HL-60 (cell line): Measurements from ENCODE around the gene GLIPR1L2.

Source experiments
- DNase-seq, 2 experiments: peaks; one replicate each; pipeline ENCODE4 v3.0.0-alpha.2; 2010 to 2020; ENCODE audit warnings: low read depth in 1 of 2, low spot score in 1 of 2
- H3K27ac ChIP-seq: fragments of 250-450 bp; sonication (Bioruptor Pico); replicated peaks from 2 replicates; pipeline ENCODE4 v1.5.1; 2020; ENCODE audit warnings: mild to moderate bottlenecking, moderate library complexity
- H3K27me3 ChIP-seq: fragments of 250-450 bp; sonication (Bioruptor Pico); 2 replicates; pipeline ENCODE4 v1.5.1; 2021; ENCODE audit warnings: mild to moderate bottlenecking, moderate library complexity; ENCODE audit not compliant: insufficient read depth, poor library complexity, severe bottlenecking
- H3K4me3 ChIP-seq: replicated peaks from 2 replicates; pipeline ENCODE4 v1.5.1; 2011; ENCODE audit warnings: mild to moderate bottlenecking, control low read depth, low read length; ENCODE audit not compliant: insufficient read depth
- GABPA ChIP-seq: IDR thresholded peaks from 2 replicates; pipeline ENCODE4 v1.6.1; 2012; ENCODE audit warnings: low read depth
- POLR2AphosphoS5 ChIP-seq: IDR thresholded peaks from 2 replicates; pipeline ENCODE4 v1.6.1; 2012; ENCODE audit warnings: low read depth
- SPI1 ChIP-seq: IDR thresholded peaks from 2 replicates; pipeline ENCODE4 v1.6.1; 2012; ENCODE audit warnings: low read depth, mild to moderate bottlenecking, borderline replicate concordance
- TF ChIP-seq, protein P1 (sequence below): IDR thresholded peaks from one replicate; pipeline ENCODE4 v1.5.1; 2011; ENCODE audit warnings: low read length, control low read depth, inconsistent platforms; ENCODE audit not compliant: insufficient read depth
- TF ChIP-seq, protein P2 (sequence below): IDR thresholded peaks from 2 replicates; pipeline ENCODE4 v1.6.1; 2012; ENCODE audit warnings: low read depth; ENCODE audit not compliant: insufficient replicate concordance

GLIPR1L2 gene

DNA sequence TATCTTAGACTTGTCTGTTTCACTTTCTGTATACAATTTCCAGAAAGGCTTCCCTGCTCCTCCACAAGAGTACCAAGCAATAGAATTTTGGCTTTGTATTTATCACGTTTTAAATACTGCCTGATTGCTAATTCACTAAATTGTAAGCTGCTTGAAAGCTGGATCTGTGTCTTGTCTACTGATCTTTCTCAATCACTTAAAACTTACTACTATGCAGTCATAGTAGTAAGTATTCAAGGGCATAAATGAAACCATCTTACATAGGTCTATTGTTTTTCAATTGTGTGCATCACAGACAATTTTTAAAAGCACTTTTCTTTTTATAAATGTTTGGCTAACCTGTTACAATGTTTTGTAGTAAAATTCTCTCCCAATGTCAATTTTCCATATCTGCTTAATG is 1.2 kb upstream of the GLIPR1L2 start:
- no peak for DNase-seq
- TF ChIP-seq GABPA, result no peak
- no peak for TF ChIP-seq POLR2AphosphoS5
- TF ChIP-seq, protein P1, sequence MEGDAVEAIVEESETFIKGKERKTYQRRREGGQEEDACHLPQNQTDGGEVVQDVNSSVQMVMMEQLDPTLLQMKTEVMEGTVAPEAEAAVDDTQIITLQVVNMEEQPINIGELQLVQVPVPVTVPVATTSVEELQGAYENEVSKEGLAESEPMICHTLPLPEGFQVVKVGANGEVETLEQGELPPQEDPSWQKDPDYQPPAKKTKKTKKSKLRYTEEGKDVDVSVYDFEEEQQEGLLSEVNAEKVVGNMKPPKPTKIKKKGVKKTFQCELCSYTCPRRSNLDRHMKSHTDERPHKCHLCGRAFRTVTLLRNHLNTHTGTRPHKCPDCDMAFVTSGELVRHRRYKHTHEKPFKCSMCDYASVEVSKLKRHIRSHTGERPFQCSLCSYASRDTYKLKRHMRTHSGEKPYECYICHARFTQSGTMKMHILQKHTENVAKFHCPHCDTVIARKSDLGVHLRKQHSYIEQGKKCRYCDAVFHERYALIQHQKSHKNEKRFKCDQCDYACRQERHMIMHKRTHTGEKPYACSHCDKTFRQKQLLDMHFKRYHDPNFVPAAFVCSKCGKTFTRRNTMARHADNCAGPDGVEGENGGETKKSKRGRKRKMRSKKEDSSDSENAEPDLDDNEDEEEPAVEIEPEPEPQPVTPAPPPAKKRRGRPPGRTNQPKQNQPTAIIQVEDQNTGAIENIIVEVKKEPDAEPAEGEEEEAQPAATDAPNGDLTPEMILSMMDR, result no peak
- H3K27ac ChIP-seq, result no peak overlapping the region
- no peaks in the 10 kb centered on the region for H3K27me3 ChIP-seq
- H3K4me3 ChIP-seq, result no peak overlapping the region

DNA sequence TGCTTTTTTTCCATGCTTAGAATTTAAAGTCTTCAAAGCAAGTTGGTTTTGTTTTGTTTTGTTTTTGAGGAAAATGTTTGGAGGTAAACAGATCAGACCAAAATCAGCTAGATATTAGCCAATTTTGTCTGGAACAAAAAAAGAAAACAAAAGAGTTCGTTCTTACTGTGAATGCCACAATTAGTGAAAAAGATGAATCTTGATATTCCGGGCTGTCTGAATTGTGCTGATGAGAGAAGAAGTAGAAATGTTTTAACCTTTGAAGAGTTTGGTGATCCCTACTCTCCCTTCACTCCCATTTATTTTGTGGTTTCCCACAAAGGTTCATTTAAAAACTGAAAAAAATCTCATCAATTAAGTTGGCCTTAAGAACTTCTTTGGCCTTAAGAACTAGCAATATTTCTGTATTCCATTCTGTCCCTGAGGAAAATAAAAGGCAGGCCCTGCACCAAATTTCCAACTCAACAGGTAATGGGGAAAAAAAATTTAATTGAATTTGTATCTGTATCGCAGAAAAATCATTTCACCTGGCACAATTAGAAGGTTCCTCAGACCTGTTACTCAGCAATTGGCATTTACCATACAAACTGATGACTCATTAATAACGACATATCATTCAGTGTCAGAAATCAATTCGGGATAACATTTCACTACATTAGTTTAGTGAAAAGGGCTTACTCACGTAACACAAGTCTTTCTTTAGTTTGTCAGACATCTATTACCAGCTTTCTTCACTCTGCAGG is 562 bp upstream of the GLIPR1L2 start:
- Histone ChIP-seq H3K27ac (no peak overlapping the region), H3K27me3 (no peaks in the 10 kb centered on the region), H3K4me3 (peak overlapping the region; percentile 54)
- no peak for DNase-seq
- no peak for TF ChIP-seq POLR2AphosphoS5
- TF ChIP-seq, protein P1, result no peak
- TF ChIP-seq GABPA, result no peak
- no peak for TF ChIP-seq SPI1
- TF ChIP-seq, protein P2, sequence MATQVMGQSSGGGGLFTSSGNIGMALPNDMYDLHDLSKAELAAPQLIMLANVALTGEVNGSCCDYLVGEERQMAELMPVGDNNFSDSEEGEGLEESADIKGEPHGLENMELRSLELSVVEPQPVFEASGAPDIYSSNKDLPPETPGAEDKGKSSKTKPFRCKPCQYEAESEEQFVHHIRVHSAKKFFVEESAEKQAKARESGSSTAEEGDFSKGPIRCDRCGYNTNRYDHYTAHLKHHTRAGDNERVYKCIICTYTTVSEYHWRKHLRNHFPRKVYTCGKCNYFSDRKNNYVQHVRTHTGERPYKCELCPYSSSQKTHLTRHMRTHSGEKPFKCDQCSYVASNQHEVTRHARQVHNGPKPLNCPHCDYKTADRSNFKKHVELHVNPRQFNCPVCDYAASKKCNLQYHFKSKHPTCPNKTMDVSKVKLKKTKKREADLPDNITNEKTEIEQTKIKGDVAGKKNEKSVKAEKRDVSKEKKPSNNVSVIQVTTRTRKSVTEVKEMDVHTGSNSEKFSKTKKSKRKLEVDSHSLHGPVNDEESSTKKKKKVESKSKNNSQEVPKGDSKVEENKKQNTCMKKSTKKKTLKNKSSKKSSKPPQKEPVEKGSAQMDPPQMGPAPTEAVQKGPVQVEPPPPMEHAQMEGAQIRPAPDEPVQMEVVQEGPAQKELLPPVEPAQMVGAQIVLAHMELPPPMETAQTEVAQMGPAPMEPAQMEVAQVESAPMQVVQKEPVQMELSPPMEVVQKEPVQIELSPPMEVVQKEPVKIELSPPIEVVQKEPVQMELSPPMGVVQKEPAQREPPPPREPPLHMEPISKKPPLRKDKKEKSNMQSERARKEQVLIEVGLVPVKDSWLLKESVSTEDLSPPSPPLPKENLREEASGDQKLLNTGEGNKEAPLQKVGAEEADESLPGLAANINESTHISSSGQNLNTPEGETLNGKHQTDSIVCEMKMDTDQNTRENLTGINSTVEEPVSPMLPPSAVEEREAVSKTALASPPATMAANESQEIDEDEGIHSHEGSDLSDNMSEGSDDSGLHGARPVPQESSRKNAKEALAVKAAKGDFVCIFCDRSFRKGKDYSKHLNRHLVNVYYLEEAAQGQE, result no peak

DNA sequence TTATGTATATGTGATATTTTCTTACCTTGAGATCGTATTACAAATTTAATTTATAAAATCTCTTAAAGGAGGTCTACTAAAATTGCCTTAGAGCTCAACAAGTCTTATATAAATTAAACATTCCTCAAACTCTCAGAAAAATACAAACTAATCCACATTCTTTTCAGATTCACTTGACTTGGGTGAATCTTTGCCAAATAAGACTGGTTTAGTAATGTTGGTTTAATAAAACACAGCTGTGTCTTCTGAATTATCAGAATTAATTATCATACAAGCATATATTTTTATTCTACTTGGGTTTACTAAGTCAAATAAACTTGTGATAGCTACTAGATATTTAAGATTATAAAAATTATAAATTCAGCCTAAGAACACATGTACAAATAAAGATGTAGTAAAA is 13.3 kb downstream of the GLIPR1L2 start:
- TF ChIP-seq, protein P2, result no peak
- no peak for TF ChIP-seq POLR2AphosphoS5
- TF ChIP-seq SPI1, result no peak
- TF ChIP-seq, protein P1, result no peak
- no peak for TF ChIP-seq GABPA
- H3K4me3 ChIP-seq, result no peak overlapping the region
- H3K27me3 ChIP-seq, result no peaks in the 10 kb centered on the region
- no peak for DNase-seq
- no peak overlapping the region for H3K27ac ChIP-seq

DNA sequence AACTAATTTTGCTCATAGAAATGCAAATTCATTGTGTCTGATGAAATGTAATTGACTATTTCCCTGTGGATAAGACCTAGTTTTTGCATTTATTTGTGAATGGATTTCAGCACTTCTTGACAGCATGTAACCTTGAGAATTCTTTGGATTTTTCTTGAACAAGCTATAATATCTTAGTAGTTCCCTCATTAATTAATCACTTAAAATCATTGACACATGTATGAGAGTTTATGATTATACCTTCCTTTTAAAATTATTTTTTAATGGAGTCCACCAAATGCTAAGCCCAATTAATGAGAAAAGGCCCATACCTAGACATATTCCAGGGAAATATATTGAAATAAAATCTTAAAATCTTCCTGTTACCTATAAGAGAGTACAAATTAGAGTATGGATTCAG is 16.8 kb downstream of the GLIPR1L2 start:
- H3K27ac ChIP-seq, result no peak overlapping the region
- TF ChIP-seq GABPA (no peak), POLR2AphosphoS5 (no peak)
- TF ChIP-seq, protein P2, result no peak
- DNase-seq, result no peak
- no peaks in the 10 kb centered on the region for H3K27me3 ChIP-seq
- no peak overlapping the region for H3K4me3 ChIP-seq
